NB4 (cell line): ENCODE measurements around the gene ZCCHC24.

Experiments used
- MYC ChIP-seq: IDR thresholded peaks from 2 replicates; pipeline ENCODE4 v1.6.1; 2011; ENCODE audit warnings: low read depth, low read length
- POLR2A ChIP-seq: IDR thresholded peaks from 2 replicates; pipeline ENCODE4 v1.6.1; 2011; ENCODE audit warnings: mild to moderate bottlenecking; ENCODE audit not compliant: insufficient read length; ENCODE audit errors: extremely low read depth
- TF ChIP-seq, protein P1 (sequence below): IDR thresholded peaks from one replicate; pipeline ENCODE4 v1.5.1; 2012; ENCODE audit warnings: low read depth, low read length
- TF ChIP-seq, protein P2 (sequence below): IDR thresholded peaks from 2 replicates; pipeline ENCODE4 v1.6.1; 2011; ENCODE audit warnings: low read depth, low read length

DNA sequence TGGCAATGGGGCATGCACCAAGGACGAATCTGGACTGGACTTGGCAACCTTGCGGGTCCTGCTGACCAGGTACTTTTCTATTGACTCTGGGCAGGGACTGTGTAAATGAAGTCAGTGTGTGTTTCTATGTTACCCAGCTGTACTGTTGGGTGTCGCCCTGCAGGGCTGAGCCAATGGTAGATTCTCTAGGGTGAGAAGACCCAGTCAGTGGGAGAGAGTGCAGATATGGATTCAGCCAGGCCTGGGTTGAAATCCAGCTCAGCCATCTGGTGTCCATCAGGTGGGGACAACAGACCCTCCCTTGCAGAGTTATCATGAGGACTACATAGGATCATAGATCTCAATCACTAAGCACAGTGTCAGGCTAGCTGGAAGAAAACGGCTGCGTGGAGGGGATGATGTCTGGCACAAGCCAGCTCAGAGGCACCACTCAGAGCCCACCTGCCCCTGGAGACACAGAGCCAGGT is 103.1 kb downstream of the ZCCHC24 start:
- TF ChIP-seq POLR2A (no peak), MYC (no peak)
- TF ChIP-seq, protein P1, sequence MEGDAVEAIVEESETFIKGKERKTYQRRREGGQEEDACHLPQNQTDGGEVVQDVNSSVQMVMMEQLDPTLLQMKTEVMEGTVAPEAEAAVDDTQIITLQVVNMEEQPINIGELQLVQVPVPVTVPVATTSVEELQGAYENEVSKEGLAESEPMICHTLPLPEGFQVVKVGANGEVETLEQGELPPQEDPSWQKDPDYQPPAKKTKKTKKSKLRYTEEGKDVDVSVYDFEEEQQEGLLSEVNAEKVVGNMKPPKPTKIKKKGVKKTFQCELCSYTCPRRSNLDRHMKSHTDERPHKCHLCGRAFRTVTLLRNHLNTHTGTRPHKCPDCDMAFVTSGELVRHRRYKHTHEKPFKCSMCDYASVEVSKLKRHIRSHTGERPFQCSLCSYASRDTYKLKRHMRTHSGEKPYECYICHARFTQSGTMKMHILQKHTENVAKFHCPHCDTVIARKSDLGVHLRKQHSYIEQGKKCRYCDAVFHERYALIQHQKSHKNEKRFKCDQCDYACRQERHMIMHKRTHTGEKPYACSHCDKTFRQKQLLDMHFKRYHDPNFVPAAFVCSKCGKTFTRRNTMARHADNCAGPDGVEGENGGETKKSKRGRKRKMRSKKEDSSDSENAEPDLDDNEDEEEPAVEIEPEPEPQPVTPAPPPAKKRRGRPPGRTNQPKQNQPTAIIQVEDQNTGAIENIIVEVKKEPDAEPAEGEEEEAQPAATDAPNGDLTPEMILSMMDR, result no peak
- TF ChIP-seq, protein P2, sequence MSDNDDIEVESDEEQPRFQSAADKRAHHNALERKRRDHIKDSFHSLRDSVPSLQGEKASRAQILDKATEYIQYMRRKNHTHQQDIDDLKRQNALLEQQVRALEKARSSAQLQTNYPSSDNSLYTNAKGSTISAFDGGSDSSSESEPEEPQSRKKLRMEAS, result no peak
